OCI-M1 (cell line): ENCODE measurements around the gene FUOM.
"Not testable (repeated sequence)": the region's sequence is repeated elsewhere in the genome, so short reads cannot be mapped to it uniquely, and the experiment has no call there.

Experiments
- DNase-seq: peaks from one replicate; lab custom pipeline; 2025; lab: John Stamatoyannopoulos, UW

Gene FUOM

DNA sequence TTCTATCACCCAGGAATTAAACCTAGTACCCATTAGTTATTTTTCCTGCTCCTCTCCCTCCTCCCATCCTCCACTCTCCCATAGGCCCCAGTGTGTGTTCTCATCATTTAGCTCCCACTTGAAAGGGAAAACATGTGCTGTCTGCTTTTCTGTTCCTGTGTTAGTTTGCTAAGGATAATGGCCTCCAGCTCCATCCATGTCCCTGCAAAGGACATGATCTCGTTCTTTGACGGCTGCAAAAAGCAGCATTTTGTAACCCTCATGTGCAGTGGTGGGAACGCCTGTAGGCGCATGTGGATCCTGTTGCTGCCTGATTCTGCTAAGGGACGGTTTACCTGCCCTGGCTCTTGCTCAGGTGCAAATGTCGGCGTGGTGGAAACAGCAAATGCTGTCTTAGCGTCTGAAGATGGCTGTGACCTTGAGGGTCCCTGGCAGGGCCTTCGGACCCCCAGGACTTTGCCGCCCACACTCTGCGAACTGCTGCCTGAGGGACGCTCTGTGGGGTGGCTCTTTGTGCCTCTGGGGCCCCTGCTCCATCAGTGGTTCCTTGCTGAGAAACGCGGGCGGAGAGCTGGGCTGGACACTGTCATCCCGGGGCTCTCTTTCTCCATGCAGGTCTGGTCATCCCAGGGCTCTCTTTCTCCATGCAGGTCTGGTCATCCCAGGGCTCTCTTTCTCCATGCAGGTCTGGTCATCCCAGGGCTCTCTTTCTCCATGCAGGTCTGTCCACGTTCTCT, 30.6 kb upstream of the FUOM start:
- peak; percentile 91 for DNase-seq

- DNase-seq, result not testable (repeated sequence)
Observed at GRCh38 chr10:133386951-133387350, 29.1 kb upstream of the FUOM start.

GRCh38 chr10:133385214-133385613, 27.4 kb upstream of the FUOM start:
- DNase-seq, result no peak

- no peak for DNase-seq
Observed at GRCh38 chr10:133384071-133384470, 26.3 kb upstream of the FUOM start.

DNA sequence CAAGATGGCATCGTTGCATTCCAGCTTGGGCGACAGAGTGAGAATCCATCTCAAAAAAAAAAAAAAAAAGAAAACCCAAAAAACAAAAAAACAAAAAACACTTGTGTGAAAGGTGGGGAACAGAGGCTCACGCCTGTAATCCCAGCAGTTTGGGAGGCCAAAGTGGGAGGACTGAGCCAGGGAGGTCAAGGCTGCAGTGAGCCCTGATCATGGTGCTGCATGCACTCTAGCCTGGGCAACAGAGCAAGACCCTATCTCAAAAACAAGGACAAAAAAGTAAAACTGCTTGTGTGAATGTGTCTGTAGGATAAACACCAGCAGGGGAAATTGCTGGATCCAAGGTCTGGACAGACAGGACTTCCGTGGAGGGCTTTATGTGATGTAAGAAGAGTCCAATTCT, 25.7 kb upstream of the FUOM start:
- DNase-seq, result no peak

DNA sequence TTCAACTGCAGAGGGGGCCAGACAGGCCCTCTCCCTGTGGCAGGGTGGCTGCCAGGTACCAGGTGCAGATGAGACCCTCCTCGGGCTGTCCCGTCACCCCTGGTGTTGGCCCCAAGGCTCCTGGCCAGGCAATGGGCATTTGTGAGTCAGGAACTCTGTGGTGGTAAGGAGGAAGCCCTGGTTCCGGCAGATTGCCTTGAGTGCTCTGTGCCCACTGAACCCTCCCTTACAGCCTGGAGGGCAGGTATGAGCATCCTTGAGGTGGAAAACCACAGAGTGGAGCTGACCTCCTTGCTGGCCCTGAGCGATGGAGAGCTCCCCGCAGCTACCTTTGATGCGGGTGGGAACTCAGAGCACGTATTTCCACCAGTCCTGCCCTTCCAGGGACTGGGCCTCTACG, 23.2 kb upstream of the FUOM start:
- DNase-seq, result no peak

DNA sequence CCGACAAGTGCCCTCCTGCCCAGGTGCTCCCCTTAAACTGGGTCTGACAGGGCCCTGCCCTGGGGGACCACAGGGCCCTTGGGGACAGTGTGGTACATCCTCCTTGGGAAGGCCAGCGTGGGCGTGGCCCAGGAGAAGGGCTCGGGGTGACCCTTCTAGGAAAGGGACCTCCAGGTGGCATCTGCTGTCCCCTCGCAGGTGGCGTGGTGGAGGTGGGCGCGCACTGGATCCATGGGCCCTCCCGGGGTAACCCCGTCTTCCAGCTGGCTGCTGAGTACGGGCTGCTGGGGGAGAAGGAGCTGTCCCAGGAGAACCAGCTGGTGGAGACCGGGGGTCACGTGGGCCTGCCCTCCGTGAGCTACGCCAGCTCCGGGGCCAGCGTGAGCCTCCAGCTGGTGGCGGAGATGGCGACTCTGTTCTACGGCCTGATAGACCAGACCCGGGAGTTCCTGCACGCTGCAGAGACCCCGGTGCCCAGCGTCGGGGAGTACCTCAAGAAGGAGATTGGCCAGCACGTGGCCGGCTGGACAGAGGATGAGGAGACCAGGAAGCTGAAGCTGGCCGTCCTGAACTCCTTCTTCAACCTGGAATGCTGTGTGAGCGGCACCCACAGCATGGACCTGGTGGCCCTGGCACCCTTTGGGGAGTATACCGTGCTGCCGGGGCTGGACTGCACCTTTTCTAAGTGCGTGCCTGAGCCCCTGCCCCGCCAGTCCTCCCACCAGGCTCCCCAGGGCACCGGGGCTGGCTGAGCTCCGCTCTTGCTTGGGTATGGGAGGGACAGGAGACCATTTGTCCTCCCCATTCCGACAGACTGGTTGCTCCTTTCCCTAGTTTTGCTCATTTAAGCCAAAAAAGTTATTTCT, 22.2 kb upstream of the FUOM start:
- DNase-seq, result no peak

- DNase-seq, result no peak
Observed at GRCh38 chr10:133379152-133379800, 21.5 kb upstream of the FUOM start, which contains the start of gene PAOX. PAOX (plus strand) TSS chr10:133379262; CDS start chr10:133379317, 55 bp downstream.

- DNase-seq, result peak; percentile 68
Observed at GRCh38 chr10:133378251-133379096, 20.7 kb upstream of the FUOM start.

DNA sequence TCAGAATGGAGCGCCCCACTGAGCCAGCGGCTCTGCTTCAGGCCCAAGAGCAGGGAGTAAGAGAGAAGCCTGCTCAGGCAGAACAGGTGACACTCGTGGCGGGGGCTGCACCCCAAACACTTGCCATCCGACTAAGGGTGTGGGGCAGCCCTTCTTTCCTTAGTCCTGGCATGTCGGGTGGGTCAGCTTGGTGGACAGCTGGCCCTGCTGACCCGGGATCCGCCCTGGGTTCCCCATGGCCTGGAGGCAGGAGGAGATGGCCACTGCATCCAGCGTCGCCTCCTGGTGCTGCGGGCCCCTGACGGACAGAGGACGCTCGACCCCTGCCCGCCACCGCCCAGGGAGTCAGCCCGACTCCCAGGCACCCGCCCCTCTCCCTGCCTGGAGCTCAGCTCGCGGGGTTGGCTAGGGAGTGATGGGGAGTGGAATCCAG, 20.0 kb upstream of the FUOM start:
- DNase-seq, result no peak

- DNase-seq, result no peak
Observed at GRCh38 chr10:133377025-133377817, 19.4 kb upstream of the FUOM start.

DNA sequence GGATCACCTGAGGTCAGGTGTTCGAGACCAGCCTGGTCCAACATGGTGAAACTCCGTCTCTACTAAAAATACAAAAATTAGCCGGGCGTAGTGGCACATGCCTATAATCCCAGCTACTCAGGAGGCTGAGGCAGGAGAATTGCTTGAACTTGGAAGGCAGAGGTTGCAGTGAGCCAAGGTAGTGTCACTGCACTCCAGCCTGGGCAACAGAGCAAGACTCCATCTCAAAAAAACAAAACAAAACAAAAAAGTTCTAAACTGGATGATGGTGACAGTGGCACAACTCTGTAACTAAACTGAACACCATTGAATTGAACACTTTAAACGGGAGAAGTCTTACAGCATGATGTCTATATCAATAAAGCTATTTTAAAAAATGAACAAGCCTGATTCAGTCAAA, 18.4 kb upstream of the FUOM start:
- DNase-seq, result not testable (repeated sequence)

- DNase-seq, result no peak
Observed at GRCh38 chr10:133375357-133376115, 17.7 kb upstream of the FUOM start.

DNA sequence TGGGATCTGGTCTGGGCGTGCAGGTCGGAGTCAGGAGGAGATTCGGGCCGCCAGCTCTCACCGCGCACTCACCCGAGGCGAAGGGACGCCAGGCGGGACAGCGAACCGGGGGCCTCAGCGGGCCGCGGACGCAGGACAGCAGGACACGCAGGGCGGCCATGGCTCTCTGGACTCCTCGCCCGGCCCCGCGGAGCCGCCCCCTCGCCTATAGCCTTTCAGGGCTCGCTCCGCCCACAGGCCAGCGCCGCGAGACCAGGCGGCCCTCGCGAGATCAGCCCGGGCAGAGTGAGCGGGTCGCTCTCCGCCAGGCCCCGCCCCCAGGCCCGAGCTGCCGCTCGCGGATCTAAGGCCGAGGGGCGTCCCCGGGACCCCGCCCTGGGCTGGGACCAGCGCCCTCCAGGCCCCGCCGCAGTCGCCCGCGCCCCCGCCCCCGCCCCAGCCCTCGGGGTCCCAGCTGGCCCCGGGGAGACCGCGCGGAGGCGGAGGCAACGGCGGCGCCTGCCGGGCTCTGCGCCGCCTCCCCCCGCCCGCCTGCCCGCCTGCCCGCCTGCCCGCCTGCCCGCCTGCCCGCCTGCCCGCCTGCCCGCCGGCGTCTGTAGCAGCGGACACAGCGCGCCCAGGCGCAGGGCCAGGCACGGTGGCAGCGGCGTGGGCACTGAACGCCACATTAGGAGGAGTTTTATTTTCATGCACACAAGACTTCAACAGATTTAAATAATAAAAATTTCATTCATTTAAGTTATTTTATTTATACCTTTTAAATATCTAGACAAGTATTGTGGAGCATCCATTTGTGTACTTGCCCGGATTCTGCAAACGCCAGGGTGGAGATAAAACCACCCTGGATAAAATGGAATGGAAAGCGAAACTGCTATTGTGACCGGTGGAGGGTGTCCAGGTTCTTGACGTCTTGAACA, 15.6 kb upstream of the FUOM start, which contains the start of gene ECHS1:
Gene ECHS1 (minus strand): TSS at position 181 of the 917 bp plus-strand sequence. CDS start 21 bp downstream, at position 160.
- peak; percentile 98 for DNase-seq

DNA sequence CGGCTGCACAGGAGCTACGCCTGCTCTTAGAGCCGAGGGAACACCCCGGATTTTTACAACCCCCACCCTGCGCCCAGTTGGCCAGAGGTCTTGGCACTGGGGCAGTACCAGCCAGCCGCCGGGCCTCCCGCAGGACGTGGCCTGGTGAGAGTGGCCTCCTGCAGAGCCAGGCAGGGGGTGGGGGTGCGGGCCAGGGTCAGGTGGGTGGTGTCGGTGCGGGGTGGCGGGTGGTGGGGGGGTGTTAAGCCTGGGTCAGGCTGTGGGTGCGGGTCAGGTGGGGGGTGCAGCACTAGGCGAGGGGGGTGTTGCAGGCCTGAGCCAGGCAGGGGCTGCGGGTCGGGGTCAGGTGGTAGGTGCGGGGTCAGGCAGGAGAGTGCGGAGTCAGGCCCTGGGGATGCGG, 14.7 kb upstream of the FUOM start:
- DNase-seq, result no peak

GRCh38 chr10:133370030-133370786, 12.4 kb upstream of the FUOM start:
- no peak for DNase-seq

DNA sequence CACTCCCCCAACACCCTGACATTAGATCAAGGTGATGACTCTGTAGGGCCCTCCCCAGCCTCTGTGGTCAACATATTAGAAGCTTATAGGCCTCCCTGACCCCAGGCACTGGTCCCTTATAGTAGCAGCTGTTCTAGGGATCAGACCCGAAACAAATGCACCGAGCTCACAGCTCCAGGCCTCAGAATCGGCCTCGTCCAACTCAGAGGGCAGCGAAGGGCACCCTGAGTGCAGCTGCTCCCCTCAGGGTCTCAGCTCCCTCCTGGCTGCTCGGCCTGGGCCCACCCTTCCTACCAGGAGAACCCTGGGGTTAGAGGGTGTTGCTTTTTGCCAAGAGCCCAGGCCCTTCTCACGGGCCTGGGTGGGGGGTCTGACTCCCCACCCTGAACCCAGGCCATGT, 10.3 kb upstream of the FUOM start:
- DNase-seq, result no peak

DNA sequence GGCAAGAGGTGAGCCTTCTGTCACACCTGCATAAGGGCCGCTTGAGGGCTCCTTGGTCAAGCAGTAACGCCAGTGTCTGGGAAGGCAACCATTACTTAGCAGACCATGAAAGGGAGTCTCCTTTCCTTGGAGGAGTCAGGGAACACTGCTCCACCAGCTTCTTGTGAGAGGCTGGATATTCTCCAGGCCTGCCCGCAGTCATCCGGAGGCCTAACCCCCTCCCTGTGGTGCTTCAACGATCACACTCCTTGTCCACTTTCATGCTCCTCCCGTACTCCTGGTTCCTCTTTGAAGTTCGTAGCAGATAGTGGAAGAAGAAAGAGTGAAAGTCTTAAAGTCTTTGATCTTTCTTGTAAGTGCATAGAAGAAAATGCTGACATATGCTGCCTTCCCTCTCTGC, 9.6 kb upstream of the FUOM start:
- not testable (repeated sequence) for DNase-seq
